H1 (cell line): ENCODE results near the gene JMJD1C. TPM values are rescaled to one million over a fixed set of nuclear protein-coding genes. Genes with fewer than 3 reads are reported as not detected.

Experiments used
- CHD1 ChIP-seq: IDR thresholded peaks from 2 replicates; pipeline ENCODE4 v1.6.1; 2012; ENCODE audit warnings: low read depth, low read length, improper control_type of control experiment
- KDM4A ChIP-seq: IDR thresholded peaks from one replicate; pipeline ENCODE4 v1.7.1; 2012; ENCODE audit warnings: low read depth, mild to moderate bottlenecking, moderate library complexity, low read length, inconsistent platforms; ENCODE audit not compliant: severe bottlenecking
- PHF8 ChIP-seq: fragments of 200-600 bp; sonication (generic); conservative IDR thresholded peaks from 2 replicates; pipeline ENCODE4 v1.7.1; 2012; ENCODE audit warnings: low read depth, mild to moderate bottlenecking, inconsistent platforms, low read length, moderate library complexity
- RNF2 ChIP-seq: fragments of 200-900, 300-1000 bp; sonication (generic); IDR thresholded peaks from 2 replicates; pipeline ENCODE4 v1.7.1; 2016; ENCODE audit warnings: borderline replicate concordance, low read depth, mild to moderate bottlenecking, antibody characterized with exemption, low read length; ENCODE audit not compliant: poor library complexity, severe bottlenecking; ENCODE audit errors: missing control alignments
- polyA plus RNA-seq, 7 experiments: library from polyadenylated mRNA; depleted of rRNA in 3 of 7; stranded (reverse) in 5 of 7; unstranded in 2 of 7; fragments of >200 nt in 5 of 7; fragments of 200-250 nt in 2 of 7; gene quantifications; 1 replicate in 5 of 7; 2 replicates in 1 of 7; 4 replicates in 1 of 7; pipeline versions ENCODE4 v1.2.1 to v1.2.3, GENCODE V29; 2011 to 2013; ENCODE audit warnings: missing spikeins in 2 of 7, mixed read lengths in 2 of 7
- total RNA-seq: library from RNA; stranded (reverse); fragmentation: NEBNext Ultra II Directional; extraction: Animal tissue kit (Norgen Biotek cat#: 25700); gene quantifications from 2 replicates; pipeline ENCODE4 v1.2.1, GENCODE V29; 2021
- TF ChIP-seq, protein P1 (sequence below): fragments of 300-600 bp; sonication (generic); IDR thresholded peaks from 2 replicates; pipeline ENCODE4 v1.7.1; 2012; ENCODE audit warnings: low read length, moderate library complexity, mild to moderate bottlenecking, inconsistent platforms; ENCODE audit not compliant: insufficient replicate concordance

JMJD1C gene
- total and polyA plus RNA-seq, 2 of the 8 experiments (the other 6 are each of a cell fraction or from before 2014, with no cell fraction given), result 54.5 to 210 TPM

DNA sequence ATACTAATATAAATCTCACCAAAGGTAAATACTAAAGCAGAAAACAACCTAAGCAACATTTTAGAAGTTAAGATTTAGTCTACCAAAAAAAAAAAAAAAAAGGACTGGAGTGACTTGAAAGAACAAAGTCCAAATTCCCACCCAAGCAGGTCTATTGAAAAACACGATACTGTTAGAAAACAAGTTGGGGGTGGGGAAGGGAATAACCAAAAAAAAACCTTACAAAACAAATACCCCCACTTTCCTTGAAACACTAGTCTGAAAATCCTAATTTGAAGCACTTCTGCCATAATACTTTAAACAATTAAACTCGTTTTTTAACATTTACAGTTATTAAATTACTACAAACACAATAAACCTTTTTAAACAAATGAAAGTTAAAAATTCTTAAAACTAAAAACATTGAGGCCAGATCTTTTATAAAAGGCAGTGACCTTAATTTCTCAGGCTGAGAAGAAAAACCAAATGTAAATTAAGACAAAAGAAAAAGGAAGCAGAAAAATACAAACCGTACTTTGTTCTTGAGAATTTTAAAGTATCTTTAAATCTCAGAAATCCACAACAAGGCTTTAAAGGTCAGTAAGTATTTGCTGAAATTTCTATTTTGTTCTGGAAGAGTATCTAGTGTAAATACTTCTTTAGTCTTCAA lies 197.5 kb downstream of the JMJD1C start (continued):
- TF ChIP-seq, protein P1, sequence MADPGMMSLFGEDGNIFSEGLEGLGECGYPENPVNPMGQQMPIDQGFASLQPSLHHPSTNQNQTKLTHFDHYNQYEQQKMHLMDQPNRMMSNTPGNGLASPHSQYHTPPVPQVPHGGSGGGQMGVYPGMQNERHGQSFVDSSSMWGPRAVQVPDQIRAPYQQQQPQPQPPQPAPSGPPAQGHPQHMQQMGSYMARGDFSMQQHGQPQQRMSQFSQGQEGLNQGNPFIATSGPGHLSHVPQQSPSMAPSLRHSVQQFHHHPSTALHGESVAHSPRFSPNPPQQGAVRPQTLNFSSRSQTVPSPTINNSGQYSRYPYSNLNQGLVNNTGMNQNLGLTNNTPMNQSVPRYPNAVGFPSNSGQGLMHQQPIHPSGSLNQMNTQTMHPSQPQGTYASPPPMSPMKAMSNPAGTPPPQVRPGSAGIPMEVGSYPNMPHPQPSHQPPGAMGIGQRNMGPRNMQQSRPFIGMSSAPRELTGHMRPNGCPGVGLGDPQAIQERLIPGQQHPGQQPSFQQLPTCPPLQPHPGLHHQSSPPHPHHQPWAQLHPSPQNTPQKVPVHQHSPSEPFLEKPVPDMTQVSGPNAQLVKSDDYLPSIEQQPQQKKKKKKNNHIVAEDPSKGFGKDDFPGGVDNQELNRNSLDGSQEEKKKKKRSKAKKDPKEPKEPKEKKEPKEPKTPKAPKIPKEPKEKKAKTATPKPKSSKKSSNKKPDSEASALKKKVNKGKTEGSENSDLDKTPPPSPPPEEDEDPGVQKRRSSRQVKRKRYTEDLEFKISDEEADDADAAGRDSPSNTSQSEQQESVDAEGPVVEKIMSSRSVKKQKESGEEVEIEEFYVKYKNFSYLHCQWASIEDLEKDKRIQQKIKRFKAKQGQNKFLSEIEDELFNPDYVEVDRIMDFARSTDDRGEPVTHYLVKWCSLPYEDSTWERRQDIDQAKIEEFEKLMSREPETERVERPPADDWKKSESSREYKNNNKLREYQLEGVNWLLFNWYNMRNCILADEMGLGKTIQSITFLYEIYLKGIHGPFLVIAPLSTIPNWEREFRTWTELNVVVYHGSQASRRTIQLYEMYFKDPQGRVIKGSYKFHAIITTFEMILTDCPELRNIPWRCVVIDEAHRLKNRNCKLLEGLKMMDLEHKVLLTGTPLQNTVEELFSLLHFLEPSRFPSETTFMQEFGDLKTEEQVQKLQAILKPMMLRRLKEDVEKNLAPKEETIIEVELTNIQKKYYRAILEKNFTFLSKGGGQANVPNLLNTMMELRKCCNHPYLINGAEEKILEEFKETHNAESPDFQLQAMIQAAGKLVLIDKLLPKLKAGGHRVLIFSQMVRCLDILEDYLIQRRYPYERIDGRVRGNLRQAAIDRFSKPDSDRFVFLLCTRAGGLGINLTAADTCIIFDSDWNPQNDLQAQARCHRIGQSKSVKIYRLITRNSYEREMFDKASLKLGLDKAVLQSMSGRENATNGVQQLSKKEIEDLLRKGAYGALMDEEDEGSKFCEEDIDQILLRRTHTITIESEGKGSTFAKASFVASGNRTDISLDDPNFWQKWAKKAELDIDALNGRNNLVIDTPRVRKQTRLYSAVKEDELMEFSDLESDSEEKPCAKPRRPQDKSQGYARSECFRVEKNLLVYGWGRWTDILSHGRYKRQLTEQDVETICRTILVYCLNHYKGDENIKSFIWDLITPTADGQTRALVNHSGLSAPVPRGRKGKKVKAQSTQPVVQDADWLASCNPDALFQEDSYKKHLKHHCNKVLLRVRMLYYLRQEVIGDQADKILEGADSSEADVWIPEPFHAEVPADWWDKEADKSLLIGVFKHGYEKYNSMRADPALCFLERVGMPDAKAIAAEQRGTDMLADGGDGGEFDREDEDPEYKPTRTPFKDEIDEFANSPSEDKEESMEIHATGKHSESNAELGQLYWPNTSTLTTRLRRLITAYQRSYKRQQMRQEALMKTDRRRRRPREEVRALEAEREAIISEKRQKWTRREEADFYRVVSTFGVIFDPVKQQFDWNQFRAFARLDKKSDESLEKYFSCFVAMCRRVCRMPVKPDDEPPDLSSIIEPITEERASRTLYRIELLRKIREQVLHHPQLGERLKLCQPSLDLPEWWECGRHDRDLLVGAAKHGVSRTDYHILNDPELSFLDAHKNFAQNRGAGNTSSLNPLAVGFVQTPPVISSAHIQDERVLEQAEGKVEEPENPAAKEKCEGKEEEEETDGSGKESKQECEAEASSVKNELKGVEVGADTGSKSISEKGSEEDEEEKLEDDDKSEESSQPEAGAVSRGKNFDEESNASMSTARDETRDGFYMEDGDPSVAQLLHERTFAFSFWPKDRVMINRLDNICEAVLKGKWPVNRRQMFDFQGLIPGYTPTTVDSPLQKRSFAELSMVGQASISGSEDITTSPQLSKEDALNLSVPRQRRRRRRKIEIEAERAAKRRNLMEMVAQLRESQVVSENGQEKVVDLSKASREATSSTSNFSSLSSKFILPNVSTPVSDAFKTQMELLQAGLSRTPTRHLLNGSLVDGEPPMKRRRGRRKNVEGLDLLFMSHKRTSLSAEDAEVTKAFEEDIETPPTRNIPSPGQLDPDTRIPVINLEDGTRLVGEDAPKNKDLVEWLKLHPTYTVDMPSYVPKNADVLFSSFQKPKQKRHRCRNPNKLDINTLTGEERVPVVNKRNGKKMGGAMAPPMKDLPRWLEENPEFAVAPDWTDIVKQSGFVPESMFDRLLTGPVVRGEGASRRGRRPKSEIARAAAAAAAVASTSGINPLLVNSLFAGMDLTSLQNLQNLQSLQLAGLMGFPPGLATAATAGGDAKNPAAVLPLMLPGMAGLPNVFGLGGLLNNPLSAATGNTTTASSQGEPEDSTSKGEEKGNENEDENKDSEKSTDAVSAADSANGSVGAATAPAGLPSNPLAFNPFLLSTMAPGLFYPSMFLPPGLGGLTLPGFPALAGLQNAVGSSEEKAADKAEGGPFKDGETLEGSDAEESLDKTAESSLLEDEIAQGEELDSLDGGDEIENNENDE, result no peak
- TF ChIP-seq KDM4A (no peak), CHD1 (peak; percentile 66), PHF8 (0 out of 2 replicates have a peak, but pooled peaks have one; percentile 9), RNF2 (no peak)
